Activated CD8-positive, alpha-beta memory T cell treated with anti-CD3 and anti-CD28 coated beads for 36 hours (primary cell): ENCODE measurements around the gene LPCAT4. TPM values are rescaled to one million over a fixed set of nuclear protein-coding genes. Genes with fewer than 3 reads are reported as not detected.
"Not testable (repeated sequence)": the region's sequence is repeated elsewhere in the genome, so short reads cannot be mapped to it uniquely, and the experiment has no call there.

Experiments used
- CTCF ChIA-PET: fragments of 350-600 bp; sonication (Branson Sonifier 250); formaldehyde crosslinking; loops from one replicate; lab custom pipeline; 2021; ENCODE audit warnings: antibody characterized with exemption; lab: Charles Lee
- POLR2A ChIA-PET: fragments of 350-600 bp; sonication (Branson Sonifier 250); formaldehyde crosslinking; loops from one replicate; lab custom pipeline; 2021; ENCODE audit warnings: antibody characterized with exemption; lab: Charles Lee
- total RNA-seq, 2 experiments: library from RNA; stranded (reverse); gene quantifications; one replicate each; pipeline ENCODE4 v1.2.3, GENCODE V29; 2021

LPCAT4 gene, protein sequence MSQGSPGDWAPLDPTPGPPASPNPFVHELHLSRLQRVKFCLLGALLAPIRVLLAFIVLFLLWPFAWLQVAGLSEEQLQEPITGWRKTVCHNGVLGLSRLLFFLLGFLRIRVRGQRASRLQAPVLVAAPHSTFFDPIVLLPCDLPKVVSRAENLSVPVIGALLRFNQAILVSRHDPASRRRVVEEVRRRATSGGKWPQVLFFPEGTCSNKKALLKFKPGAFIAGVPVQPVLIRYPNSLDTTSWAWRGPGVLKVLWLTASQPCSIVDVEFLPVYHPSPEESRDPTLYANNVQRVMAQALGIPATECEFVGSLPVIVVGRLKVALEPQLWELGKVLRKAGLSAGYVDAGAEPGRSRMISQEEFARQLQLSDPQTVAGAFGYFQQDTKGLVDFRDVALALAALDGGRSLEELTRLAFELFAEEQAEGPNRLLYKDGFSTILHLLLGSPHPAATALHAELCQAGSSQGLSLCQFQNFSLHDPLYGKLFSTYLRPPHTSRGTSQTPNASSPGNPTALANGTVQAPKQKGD
- total RNA-seq = 10 to 100 TPM; 60.1 to 68.0 TPM

DNA sequence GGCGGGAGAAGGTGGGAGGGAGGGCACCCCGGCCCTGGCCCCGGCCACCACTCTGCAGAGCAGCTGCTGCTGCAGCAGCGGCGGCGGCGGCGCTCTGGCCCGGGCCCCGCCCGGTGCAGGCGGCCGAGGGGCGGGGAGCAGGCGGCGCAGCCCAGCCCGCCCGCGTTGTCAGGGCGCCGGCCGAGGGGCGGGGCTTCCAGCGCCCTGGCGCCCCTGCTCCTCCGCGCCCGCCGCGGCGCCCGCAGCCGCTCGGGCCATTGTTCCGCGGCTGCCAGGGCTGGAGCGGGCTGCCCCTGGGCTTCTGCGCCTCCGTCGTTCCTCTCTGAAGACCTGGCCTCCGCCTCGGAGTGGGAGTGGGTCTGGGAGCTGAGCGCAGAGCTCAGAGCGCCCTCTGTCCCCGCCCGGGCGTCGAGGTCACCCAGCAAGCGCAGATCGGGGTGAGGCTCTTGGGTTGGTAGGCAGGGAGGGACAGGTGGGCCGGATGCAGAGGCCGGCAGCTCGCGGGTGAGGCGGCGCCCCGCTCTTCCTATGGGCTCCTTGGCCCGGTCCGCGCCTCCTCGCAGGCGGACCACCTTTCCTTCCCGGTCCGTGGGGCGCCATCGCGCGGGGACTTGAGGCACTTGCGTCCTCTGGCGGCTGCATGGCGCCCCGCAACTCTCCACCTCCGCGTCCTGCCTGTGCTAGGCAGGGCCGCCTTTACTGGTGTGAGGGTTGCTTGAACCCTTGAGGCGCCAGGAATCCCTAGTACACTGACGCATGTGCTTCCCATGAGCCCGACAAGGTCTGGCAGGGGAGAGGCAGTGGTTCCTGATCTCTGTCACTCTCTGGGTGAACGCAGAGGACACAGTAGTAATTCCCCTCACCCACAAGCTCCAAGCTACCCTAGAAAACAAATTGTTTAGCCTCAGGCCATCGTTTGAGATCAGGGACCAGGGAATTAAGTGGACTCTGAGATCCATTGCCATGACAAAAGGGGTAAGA lies at the start of gene LPCAT4:
Gene LPCAT4 (minus strand): TSS at position 96 of the 981 bp plus-strand sequence. CDS start 96 bp downstream, outside the sequence.
- CTCF ChIA-PET = interaction anchor here (0.6 to 3.5 kb wide), 16 partner anchors 9 to 310 kb away, joined by 3 to 23 read pairs (median 4); partner anchors contain the start of genes KATNBL1, NOP10, NUTM1 and SLC12A6
- POLR2A ChIA-PET = interaction anchor here (0.6 to 2.0 kb wide), 4 partner anchors 29 to 259 kb away, joined by 4 to 15 read pairs (median 4); partner anchors contain the start of genes GOLGA8B and SLC12A6

DNA sequence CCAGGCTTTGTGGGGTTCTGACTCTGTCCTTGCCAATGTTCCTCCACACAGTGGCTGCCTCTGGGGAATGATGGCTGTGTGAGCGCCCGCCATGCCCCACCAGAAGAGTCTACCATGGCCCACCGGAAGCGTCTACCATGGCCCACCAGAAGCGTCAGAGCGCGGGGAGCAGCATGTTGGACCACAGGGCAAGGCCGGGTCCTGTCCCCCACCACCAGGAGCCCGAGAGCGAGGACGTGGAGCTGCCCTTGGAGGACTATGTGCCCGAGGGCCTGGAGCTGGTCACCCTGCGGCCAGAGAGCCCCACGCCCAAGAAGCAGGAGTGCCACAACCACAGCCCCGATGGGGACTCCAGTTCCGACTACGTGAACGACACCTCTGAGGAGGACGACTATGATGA lies 42.5 kb upstream of the LPCAT4 start:
- POLR2A ChIA-PET, CTCF ChIA-PET: not testable (repeated sequence)

DNA sequence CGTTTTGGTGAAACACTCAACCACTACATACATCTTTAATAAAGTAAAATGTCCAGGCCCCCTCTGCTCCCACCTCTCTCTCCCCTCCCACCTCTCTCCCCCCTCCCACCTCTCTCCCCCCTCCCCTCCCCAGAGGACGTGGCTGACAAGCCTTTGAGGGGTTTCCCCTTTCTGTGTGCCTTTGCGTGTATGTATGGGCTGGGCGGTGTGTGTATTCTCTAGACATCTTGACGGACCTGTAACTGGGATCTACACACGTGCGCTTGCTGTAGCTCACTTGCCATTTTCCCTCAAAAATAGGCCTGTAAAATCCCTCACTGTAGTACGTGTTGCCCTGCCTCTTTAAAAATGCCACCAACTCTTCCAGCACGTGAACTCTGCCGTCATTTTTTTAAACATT lies 42.0 kb upstream of the LPCAT4 start:
- CTCF ChIA-PET = not testable (repeated sequence)

DNA sequence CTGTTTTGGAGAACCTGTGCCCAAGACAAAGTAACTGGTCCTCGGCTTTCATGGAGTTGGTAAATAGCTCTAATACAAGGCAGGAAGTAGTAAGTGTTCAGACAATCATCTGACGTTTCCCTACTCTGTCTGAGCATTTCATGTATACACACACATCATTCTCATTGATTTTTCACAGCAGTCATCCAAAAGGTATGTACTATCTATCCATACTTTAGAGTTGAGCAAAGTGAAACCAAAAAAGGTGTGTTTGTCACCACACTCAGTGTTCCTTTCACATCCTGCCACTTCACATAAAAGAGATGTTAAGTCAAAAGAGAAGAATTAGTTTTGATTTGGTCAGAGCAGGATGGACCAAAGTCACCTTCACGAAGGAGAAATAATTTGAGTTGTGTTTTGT lies 36.9 kb upstream of the LPCAT4 start:
- CTCF ChIA-PET, POLR2A ChIA-PET: not testable (repeated sequence)

More for the DNA sequence above, 42.0 kb upstream of the LPCAT4 start:
- POLR2A ChIA-PET = not testable (repeated sequence)

DNA sequence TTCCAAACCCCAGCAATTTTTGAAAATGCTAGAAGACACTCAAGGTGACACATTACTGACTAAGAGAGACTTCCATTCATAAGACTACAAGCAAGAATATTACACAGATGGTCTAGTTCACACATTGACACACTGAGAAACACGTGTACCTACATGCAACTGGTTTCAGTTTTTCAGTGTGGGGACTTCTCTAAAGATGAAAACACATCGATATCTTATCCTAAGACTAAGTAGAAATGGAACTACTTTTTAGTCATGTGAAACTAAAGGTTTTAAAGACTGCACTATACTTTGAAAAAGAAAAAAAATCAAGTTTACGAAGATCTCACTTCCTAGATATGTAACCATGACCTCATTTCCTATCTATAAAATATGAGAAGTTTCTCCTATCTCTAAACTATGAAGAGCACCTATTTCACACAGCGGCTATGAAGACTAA lies 36.2 kb upstream of the LPCAT4 start:
- CTCF ChIA-PET, POLR2A ChIA-PET: not testable (repeated sequence)

DNA sequence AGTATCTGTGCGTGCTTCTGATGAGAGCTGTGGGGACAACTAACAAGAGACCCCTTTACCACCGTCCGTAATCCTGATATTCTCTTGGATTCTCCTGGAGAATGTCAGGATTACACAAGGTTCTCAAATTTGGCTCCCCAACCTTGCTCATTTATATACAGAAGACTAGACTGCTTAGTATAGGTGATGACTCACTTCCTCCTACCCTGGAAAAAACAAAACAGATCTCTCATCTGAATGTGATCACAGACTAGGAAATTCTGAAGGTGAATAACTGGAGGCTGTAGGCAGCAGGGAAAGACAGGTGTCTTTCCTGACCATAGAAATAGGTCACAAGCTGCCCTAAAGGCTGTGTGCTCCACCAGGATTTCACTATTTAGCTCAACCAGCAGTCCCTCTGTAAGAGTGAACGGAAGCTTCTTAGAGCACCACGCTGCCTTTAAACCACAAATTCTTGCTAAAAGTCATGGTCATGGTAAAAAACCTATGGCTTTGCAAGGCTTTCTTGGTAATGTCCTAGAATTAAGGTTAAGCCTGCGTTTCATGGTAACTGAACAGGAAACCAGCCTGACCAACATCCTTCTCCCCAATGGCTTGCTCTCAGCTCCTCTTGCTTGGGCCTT lies 30.8 kb upstream of the LPCAT4 start:
- CTCF ChIA-PET, POLR2A ChIA-PET: not testable (repeated sequence)

DNA sequence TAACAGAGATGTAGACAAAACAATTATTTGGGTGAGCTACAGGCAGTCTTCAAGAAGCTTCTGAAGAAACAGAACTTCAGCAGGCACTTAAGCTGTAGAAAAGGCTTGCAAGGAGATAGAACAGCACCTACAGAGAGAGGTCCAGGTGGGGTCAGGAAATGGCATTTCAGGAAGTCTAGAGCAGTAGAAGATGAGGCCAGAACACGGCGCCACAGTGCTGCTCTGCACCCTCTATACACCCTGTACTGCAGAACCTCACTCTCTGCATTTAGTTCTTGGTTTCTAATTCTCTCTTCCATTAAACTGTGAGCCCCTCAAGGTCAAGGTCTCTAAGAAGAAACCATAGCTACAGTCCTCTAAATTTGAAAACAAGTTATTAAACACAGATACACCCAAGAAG lies 26.0 kb upstream of the LPCAT4 start:
- POLR2A ChIA-PET, CTCF ChIA-PET: not testable (repeated sequence)

DNA sequence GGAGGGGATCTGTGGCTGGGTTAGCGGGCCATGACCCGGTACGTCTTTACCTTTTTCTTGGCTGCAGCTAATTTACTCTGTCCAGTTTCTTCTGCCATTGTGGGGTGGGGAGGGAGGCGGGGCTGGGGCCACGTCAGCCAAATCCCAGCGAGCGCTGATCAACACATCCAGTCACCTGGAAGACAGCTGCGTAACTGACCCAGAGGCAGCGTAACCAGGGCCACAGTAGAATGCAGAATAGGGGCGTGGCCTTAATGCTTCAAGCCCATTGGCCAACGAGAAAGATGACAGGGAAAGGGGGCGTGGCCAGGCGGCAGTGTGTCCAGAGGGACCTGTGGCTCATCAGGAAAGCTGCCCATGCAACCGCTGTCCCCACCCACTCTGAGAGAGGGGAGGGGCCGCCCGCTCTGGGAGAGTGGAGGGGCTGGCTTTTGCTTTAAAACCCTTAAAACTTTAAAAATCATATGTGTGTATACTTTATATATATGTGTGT lies 22.6 kb upstream of the LPCAT4 start:
- POLR2A ChIA-PET, CTCF ChIA-PET: not testable (repeated sequence)

DNA sequence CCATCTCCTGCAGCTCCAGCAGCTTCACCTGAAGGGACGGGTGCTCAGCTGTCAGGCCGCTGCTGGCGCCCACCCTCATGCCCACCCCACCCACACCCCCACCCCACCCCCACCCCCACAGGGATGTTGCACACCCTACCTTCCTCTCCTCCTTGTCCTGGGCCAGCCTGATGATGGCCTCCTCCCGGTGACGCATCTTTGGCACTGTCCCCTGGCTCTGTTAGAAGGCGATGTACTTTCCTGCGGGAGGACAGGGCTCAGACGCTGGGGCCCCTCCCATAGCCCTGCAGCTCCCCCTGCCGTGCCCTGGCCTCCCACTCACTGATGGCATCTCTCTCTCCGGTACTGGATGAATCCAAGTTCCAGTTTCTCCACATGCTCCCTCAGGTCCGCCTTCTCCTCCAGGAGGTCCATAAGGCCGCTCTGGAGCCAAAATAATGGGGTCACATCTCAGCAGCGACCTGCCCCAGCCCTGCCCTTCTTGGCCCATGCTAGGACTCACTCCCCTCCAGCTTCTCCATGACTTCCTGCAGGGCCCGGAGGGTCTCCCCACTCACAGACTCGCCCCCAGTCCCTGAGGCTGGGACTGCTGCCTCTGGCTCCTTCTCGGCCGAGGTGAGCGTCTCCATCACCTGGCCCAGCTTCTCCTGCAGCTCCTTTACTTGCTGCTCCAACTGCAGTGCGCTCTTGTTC lies 15.0 kb upstream of the LPCAT4 start:
- CTCF ChIA-PET, POLR2A ChIA-PET: not testable (repeated sequence)

DNA sequence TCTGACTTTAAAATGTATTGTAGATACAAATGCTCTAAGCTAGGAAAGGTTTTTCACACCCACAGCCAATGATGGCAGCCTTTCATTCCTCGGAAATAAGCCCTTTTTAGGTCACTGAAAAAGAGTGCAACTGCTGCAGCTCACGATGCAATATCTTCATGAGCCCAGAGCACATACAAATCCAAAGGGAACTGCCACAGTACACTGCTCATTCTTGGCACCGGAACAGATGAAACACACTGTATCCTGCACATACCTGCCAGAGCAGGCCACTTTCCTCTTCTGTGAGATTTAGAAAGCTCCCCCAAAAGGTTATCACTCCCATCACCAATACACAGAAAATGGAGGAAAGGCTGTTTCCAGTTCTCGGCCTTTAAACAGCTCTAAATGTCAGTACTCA lies 13.5 kb upstream of the LPCAT4 start:
- CTCF ChIA-PET = not testable (repeated sequence)

DNA sequence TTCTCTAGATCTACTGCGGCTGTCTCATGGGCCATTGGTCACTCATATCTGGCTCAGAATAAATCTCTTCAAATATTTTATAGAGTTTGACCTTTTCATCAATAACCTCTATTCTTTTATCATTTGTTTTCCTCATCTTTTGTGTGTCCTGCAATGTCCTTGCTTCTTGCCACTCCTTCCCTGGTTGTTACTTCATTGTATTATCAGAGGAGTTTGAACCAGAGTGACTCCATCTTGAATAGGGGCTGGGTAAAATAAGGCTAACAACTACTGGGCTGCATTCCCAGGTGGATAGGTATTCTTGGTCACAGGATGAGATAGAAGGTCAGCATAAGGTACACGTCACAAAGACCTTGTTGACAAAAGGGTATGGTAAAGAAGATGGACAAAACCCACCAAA lies 9.9 kb upstream of the LPCAT4 start:
- ChIA-PET POLR2A (no interaction called here), CTCF (interaction anchor here (1.2 kb wide), 1 partner anchor 9 kb away, joined by 3 read pairs; no protein-coding TSS in a partner anchor)

More for the DNA sequence above, 13.5 kb upstream of the LPCAT4 start:
- POLR2A ChIA-PET = not testable (repeated sequence)

DNA sequence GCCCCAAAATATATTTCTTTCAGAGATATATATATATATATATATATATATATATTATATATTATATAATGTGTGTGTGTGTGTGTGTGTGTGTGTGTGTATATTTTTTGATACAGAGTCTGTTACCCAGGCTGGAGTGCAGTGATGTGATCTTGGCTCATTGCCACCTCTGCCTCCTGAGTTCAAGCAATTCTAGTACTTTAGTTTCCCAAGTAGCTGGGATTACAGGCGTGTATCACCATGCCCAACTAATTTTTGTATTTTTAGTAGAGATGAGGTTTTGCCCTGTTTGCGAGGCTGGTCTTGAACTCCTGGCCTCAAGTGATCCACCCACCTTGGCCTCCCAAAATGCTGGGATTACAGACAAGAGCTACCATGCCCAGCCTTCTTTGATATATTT lies 8.5 kb upstream of the LPCAT4 start:
- POLR2A ChIA-PET, CTCF ChIA-PET: not testable (repeated sequence)

DNA sequence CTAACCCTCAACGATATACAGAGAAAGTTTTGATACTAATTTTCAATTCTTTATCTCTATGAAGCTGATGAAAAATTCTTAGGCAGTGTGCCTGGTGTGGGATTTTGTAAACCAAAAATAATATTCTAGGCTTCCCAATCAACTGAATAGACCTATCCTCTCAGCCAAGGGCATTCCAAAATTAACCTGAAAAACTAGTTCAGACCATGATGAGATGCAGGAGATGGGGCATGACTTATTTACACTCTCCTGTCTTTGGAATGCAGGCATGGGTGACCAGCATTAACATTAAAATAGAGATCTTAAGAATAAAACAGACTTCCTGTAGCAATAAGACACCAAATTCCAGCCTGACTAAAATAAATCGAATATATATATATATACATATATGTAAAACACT lies 7.8 kb upstream of the LPCAT4 start:
- ChIA-PET CTCF (interaction anchor here (1.1 to 1.2 kb wide), 2 partner anchors 14 to 17 kb away, joined by 3 read pairs; no protein-coding TSS in a partner anchor), POLR2A (no interaction called here)

DNA sequence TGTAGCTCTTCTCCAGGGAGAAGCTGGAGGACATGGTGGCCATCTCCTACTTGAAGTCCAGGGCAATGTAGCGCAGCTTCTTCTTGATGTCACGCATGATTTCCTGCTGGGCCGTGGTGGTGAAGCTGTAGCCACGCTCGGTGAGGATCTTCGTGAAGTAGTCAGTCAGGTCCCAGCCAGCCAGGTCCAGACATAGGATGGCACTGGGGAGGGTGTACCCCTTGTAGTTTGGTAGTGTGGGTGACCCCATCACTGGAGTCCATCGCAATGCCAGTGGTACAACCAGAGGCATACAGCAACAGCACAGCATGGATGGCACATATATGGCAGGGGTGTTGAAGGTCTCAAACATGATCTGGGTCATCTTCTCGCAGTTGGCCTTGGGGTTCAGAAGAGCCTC lies 7.0 kb upstream of the LPCAT4 start:
- CTCF ChIA-PET = interaction anchor here (1.1 to 1.2 kb wide), 2 partner anchors 13 to 16 kb away, joined by 3 read pairs; no protein-coding TSS in a partner anchor
- POLR2A ChIA-PET = no interaction called here

DNA sequence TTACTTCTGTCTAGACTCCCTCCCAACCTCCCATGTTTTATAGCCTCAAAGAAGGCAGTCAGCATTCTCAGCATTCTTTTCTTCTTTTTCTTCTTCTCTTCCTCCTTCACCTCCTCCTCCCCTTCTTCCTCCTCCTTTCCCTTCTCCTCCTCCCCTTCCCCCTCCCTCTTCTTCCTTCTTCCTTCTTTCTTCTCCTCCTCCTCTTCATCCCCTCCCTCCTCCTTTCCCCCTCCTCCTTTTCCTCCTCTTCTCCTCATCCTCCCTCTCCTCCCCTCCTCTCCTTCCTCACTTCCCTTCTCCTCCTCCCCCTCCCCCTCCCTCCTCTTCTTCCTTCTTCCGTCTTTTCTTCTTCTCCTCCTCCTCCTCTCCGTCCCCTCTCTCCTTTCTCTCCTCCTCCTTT lies 3.6 kb upstream of the LPCAT4 start:
- ChIA-PET POLR2A (no interaction called here), CTCF (no interaction called here)

DNA sequence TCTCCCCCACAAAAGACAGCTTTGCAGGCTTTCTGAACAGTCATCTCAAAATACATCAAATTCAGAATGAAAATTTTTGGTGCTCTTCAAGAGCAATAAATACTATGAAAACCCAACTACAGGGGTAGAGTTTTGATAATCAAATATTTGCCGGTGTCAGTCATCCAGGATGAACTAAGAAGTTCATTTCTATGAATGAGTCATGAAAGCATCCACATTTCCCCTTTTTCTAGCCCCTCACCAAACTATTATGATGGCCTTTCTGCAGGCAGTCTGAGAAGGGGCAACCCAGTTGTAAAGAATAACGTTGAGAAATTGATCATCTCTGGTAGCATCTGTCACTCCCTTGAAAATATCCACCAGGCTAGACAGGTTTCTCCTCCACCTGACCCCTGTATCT lies 3.1 kb upstream of the LPCAT4 start:
- POLR2A ChIA-PET = no interaction called here
- CTCF ChIA-PET = no interaction called here

DNA sequence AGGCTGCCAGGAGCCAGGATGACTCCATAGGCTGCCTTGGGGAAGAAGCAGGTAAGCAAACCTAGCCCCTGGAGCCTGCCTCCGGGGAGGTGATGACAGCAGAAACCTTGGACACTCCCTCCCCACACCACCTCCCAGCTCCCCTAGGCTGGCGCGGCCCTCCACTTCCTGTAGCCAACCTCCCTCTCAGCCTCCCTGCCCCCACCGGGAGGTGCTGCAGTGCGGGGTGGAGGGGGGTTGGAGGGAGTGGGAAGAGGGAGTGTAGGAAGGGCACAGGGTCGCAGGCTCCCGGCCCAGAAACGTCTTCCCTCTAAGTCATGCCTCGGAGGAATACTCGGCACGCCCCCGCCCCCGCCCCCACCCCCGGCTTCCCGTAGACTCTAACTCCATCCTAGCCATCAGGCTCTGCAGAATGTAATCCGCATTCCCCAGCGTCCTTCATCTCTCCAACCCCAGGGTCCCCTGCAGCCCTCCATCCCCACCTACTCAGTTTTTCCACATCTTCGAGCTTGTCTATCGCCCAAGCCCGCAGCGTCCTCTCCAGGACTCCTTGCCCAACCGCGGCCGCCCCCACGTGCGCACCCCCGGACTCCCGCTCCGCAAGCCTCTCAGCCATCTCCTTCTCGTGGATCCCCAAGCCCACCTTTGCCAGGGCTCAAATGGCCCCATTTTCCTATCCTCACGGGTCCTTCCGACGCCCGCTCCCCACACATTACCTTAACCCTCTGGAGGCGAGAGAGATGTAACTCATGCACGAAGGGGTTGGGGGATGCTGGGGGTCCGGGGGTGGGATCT lies 528 bp downstream of the LPCAT4 start:
- ChIA-PET CTCF (interaction anchor here (0.6 to 3.5 kb wide), 10 partner anchors 8 to 149 kb away, joined by 3 to 23 read pairs (median 5); partner anchors contain the start of genes NOP10, NUTM1 and SLC12A6), POLR2A (interaction anchor here (0.6 to 2.0 kb wide), 6 partner anchors 24 to 258 kb away, joined by 3 to 15 read pairs (median 4); partner anchors contain the start of genes GOLGA8A, GOLGA8B, NOP10 and NUTM1)
